Measurements from ENCODE around the gene RBM28. TPM values are rescaled to one million over a fixed set of nuclear protein-coding genes. Genes with fewer than 3 reads are reported as not detected.

The RBM28 gene
- total RNA-seq, 4 donors from 2014 or later = 27.5 to 70.8 (median 44.6) TPM

DNA sequence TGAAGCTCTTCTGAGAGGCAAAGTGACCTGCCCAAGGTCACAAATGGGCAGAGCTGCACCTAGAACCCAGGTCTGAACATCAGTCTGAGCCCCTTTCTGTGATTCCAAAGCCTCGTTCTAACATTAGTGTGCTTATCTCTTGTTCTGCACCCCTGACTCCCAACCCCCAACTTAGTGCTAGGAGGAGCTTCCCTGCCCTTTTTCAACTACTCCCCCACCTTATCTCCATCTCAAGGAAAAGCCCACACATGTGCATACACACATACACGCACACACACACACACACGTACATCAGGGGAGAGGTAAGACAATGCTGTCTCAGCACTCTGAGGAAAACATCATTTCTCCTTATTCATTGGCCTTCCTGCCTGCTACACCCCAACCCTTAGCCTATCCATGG, 9.5 kb upstream of the RBM28 start:
- TF ChIP-seq CTCF (IDR thresholded peaks at IDR 0.05; ENCODE audit: low read depth) = no peak

- no peak for TF ChIP-seq CTCF (IDR thresholded peaks at IDR 0.05; ENCODE audit: low read depth)
Measured at GRCh38 chr7:128352636-128353035, 8.9 kb upstream of the RBM28 start.

- no peak for TF ChIP-seq CTCF (IDR thresholded peaks at IDR 0.05; ENCODE audit: low read depth)
Measured at GRCh38 chr7:128352153-128352537, 8.4 kb upstream of the RBM28 start.

GRCh38 chr7:128351296-128352152, 7.8 kb upstream of the RBM28 start:
- TF ChIP-seq CTCF (IDR thresholded peaks at IDR 0.05; ENCODE audit: low read depth) = no peak

- no peak for TF ChIP-seq CTCF (IDR thresholded peaks at IDR 0.05; ENCODE audit: low read depth)
Measured at GRCh38 chr7:128350708-128351295, 7.1 kb upstream of the RBM28 start.

- TF ChIP-seq CTCF (IDR thresholded peaks at IDR 0.05; ENCODE audit: low read depth) = no peak
Measured at GRCh38 chr7:128349466-128349825, 5.7 kb upstream of the RBM28 start.

GRCh38 chr7:128347647-128348097, 4.0 kb upstream of the RBM28 start:
- TF ChIP-seq CTCF (IDR thresholded peaks at IDR 0.05; ENCODE audit: low read depth) = no peak

All from subcutaneous adipose tissue (tissue), 4 donors.